ENCODE results near the gene RASAL3.

DNA sequence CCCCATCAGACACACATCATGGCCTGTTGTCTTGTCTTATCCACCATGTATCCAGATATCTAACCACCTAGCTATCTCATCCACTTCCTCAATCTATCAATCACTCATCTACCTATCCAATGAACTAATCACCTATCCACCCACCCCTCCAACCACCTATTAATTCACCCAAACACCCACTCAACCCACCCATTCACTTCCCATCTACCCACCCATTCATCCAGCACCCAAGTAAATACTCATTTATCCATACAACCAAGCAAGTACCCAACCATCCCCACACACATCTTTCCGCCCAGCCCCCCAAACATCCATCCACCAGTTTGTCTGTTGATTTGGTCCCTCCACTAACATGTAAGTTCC is 13.8 kb downstream of the RASAL3 start:
- no peak for TF ChIP-seq POLR2AphosphoS5 (IDR thresholded peaks at IDR 0.05)
- TF ChIP-seq, protein P1, sequence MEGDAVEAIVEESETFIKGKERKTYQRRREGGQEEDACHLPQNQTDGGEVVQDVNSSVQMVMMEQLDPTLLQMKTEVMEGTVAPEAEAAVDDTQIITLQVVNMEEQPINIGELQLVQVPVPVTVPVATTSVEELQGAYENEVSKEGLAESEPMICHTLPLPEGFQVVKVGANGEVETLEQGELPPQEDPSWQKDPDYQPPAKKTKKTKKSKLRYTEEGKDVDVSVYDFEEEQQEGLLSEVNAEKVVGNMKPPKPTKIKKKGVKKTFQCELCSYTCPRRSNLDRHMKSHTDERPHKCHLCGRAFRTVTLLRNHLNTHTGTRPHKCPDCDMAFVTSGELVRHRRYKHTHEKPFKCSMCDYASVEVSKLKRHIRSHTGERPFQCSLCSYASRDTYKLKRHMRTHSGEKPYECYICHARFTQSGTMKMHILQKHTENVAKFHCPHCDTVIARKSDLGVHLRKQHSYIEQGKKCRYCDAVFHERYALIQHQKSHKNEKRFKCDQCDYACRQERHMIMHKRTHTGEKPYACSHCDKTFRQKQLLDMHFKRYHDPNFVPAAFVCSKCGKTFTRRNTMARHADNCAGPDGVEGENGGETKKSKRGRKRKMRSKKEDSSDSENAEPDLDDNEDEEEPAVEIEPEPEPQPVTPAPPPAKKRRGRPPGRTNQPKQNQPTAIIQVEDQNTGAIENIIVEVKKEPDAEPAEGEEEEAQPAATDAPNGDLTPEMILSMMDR (IDR thresholded peaks at IDR 0.05): no peak

Measured in esophagus muscularis mucosa (tissue), 3 donors.